ENCODE results near the gene WBP11.

Gene WBP11

DNA sequence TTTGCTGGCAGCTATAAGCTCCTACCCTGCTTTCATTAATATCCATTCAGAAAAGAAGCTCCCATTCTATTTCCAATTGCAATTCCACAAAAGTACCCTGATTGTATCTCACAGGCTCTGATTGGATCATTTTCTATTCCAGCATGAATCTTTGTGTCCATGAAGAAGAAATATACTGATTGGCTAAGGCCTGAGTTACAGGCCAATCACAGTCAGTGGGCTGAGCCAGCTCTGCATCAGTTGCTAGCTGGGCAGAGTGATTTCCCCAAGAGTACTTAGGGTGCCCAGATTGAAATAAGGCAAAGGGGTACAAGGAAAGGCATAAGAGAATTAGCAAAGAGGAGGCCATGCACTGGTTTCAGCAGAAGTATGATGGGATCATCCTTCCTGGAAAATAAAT lies 25.6 kb upstream of the WBP11 start:
- TF ChIP-seq, protein P1, sequence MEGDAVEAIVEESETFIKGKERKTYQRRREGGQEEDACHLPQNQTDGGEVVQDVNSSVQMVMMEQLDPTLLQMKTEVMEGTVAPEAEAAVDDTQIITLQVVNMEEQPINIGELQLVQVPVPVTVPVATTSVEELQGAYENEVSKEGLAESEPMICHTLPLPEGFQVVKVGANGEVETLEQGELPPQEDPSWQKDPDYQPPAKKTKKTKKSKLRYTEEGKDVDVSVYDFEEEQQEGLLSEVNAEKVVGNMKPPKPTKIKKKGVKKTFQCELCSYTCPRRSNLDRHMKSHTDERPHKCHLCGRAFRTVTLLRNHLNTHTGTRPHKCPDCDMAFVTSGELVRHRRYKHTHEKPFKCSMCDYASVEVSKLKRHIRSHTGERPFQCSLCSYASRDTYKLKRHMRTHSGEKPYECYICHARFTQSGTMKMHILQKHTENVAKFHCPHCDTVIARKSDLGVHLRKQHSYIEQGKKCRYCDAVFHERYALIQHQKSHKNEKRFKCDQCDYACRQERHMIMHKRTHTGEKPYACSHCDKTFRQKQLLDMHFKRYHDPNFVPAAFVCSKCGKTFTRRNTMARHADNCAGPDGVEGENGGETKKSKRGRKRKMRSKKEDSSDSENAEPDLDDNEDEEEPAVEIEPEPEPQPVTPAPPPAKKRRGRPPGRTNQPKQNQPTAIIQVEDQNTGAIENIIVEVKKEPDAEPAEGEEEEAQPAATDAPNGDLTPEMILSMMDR (conservative IDR thresholded peaks at IDR 0.05; ENCODE audit: low read depth) = no peak
- DNase-seq (ENCODE audit: low spot score) = peak; percentile 45
- POLR2A ChIA-PET (ENCODE audit: low non-redundant PET) = no interaction called here
- CTCF ChIA-PET = interaction anchor here (0.7 kb wide), 1 partner anchor 15 kb away, joined by 3 read pairs; no protein-coding TSS in a partner anchor
- H3K27ac ChIP-seq = no peak overlapping the region

DNA sequence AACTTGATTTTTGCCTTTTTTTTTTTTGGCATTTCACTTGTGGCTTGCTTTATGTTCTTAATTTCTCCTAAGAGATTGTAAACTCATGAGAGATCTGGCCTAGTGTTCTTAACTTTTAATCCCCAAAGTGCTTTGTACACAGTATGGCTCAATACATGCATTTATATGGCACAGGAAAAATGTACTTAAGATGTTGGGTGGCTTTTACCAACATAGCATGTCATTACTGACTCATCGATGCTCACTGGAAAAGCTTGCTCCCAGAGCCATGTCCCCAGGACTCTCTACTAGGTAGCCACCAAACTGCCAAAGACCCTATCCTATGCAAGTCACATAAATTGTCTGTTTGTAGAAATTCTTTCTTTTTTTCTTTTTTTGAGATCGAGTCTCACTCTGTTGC lies 23.8 kb upstream of the WBP11 start:
- no peak for DNase-seq (ENCODE audit: low spot score)
- ChIA-PET CTCF (no interaction called here), POLR2A (ENCODE audit: low non-redundant PET) (no interaction called here)
- TF ChIP-seq, protein P1 (conservative IDR thresholded peaks at IDR 0.05; ENCODE audit: low read depth) = no peak
- H3K27ac ChIP-seq = no peak overlapping the region

DNA sequence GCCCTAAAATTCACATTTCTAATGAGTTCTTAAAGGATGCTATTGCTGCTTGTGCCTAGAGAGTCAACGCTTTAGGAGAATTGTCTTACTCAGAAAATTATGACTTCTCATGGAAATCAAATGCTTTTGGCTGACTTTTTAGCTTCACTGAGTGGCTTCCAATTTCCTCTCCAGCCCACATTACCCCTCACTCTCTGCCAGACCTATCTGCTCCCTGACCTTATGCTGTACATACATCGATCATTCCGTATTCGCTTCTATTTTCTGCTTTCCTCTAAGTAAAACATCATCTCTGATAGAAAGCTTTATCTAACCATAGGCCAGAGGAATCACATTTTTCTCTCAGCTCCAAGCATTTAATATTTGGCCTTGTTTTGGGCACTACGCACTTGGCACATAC lies 23.2 kb upstream of the WBP11 start:
- TF ChIP-seq, protein P1 (conservative IDR thresholded peaks at IDR 0.05; ENCODE audit: low read depth) = no peak
- ChIA-PET CTCF (no interaction called here), POLR2A (ENCODE audit: low non-redundant PET) (no interaction called here)
- no peak overlapping the region for H3K27ac ChIP-seq
- no peak for DNase-seq (ENCODE audit: low spot score)

DNA sequence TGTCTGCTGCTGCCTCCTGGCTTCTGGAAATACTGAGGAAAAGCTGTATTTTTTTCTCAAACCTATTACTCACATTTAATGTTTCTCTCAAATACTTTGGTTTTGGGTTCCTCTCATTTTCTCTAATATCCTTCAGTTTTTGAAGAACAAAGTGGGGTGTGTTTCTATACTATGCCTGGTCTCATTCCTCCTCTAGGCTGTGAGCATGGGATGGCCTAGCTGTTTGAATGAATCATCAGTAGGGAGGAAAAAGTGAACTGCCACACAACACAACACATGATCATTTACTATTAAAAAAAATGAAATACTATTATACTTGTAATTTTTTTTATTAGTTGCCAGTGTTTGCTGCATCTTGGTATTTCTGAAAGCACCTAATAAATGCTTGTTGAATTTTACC lies 22.0 kb upstream of the WBP11 start:
- no peak for DNase-seq (ENCODE audit: low spot score)
- ChIA-PET POLR2A (ENCODE audit: low non-redundant PET) (no interaction called here), CTCF (no interaction called here)
- TF ChIP-seq, protein P1 (conservative IDR thresholded peaks at IDR 0.05; ENCODE audit: low read depth) = no peak
- H3K27ac ChIP-seq = no peak overlapping the region

DNA sequence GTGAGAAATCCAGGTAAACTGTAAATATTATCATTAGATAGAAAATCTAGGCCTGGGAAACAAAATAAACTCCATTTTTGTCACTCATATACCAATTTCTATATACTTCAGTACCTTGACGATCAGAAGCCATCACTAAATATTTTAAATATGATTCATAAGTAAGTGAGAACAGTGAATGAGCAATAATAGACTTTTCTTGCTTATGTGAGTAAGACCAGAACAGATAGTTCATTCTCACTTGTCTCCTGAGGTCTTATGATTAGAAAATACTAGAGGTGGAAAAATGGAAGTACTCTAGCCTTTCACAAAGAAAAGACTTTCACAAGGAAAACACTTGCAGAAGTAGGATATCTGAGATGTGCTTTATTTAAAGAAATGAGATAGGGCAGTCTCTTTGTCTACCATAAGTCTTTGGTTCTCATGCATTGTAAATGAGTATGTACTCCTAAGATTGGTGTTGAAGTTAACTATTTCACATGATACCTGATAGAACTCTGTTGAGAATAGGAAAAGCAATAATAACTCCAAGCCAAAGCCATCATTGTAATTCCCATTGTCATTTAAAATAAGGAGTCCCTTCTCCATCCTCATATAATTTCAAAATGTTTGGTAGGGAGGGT lies 20.8 kb upstream of the WBP11 start:
- H3K27ac ChIP-seq = no peak overlapping the region

DNA sequence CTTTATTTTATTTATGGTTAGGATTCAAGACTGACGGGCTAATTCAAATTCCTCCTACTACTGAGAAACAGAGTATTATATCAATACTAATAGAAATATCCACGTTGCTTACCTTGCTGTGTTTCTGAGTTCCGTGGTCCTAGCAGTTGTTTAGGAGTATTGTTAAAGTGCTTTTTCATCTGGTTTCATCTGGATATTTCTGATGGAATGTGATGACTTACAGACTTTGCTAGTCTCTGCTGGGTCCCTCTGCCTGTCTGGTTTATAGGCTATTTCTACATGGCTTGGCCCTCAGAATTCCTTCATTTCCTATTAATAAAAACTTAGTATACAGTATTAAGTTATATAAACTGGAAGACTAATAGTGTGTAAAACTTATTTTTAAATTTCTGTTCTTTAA lies 10.7 kb upstream of the WBP11 start, which contains the start of gene SMCO3:
Gene SMCO3, minus strand, starts transcription at position 169 of the 400 bp plus-strand sequence. CDS start 7,502 bp downstream, outside the sequence.
- TF ChIP-seq, protein P1 (conservative IDR thresholded peaks at IDR 0.05; ENCODE audit: low read depth) = no peak
- CTCF ChIA-PET = interaction anchor here (1.1 kb wide), 1 partner anchor 181 kb away, joined by 4 read pairs; no protein-coding TSS in a partner anchor
- no peak for DNase-seq (ENCODE audit: low spot score)
- H3K27ac ChIP-seq = no peak within 1 kb of the TSS
- POLR2A ChIA-PET (ENCODE audit: low non-redundant PET) = no interaction called here

More for the DNA sequence above, 20.8 kb upstream of the WBP11 start:
- TF ChIP-seq, protein P1 (conservative IDR thresholded peaks at IDR 0.05; ENCODE audit: low read depth) = no peak
- ChIA-PET CTCF (no interaction called here), POLR2A (ENCODE audit: low non-redundant PET) (no interaction called here)
- DNase-seq (ENCODE audit: low spot score) = peak; percentile 37

Data from RWPE1 (cell line).